HG02884 (cell line): ENCODE results near the gene TBC1D9.
"Not testable (repeated sequence)": the region's sequence is repeated elsewhere in the genome, so short reads cannot be mapped to it uniquely, and the experiment has no call there.

Experiments used
- ATAC-seq: cut with Tn5 transposase; IDR thresholded peaks from one replicate; pipeline ENCODE4 v1.9.1; 2021; ENCODE audit warnings: mild to moderate bottlenecking, moderate library complexity; ENCODE audit not compliant: unreplicated experiment

The TBC1D9 gene

GRCh38 chr4:140754918-140755773, 1.0 kb downstream of the TBC1D9 start:
- ATAC-seq = no peak

GRCh38 chr4:140753329-140753728, 2.9 kb downstream of the TBC1D9 start:
- ATAC-seq = no peak

DNA sequence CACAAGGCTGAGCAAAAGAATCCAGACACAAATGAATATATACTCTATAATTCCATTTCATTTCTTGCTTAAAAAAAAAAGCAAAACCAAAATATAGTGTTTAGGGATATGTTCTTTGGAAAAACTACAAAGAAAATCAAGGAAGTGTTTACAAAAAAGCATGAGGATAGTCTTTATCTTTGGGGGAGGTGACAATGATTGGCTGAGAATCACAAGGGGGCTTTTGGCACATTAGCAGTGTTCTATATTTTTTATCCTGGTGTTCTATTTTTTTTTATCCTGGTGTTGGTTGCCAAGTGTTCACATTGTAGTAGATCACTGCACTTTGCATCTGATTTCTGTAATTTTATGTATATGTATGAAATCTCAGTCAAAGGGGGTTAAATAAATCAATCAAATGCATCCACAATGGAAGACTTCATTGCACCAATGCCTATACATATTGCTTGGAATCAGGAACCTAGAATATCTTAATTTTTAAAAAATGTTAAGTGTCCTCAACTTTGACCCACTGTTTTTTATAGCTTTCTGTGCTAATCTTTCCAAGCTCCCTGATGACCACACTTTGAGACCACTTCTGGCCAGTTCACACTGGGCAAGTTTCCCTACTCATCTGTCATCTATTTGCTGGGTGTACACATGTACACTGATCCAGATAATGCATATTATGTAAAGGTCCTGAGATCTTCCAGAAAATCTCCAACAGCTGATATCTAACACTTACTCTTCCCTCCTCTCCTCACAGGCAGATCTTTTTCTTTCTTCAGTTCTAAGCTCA, 3.7 kb downstream of the TBC1D9 start:
- no peak for ATAC-seq

- ATAC-seq = no peak
These were observed 5.7 kb downstream of the TBC1D9 start for GRCh38 chr4:140750470-140750869.

DNA sequence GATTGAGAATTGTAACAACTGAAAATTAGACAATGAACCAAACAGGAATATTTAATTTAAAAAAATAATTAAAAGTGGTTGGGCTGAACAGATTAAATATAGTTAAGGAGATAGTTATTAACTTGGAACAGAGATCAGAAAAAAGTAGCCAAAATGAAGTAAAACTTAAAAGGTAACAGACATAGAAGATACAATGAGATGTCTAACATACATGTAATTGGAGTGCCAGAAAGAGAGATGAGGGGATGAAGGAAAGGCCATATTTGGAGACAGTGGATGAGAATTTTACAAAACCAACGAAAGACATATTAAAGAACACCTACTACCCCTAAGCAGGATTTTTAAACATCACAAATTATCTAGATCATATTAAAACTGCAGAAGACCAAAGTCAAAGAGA, 8.0 kb downstream of the TBC1D9 start:
- no peak for ATAC-seq

- not testable (repeated sequence) for ATAC-seq
These were observed 9.6 kb downstream of the TBC1D9 start for GRCh38 chr4:140746546-140746945.

DNA sequence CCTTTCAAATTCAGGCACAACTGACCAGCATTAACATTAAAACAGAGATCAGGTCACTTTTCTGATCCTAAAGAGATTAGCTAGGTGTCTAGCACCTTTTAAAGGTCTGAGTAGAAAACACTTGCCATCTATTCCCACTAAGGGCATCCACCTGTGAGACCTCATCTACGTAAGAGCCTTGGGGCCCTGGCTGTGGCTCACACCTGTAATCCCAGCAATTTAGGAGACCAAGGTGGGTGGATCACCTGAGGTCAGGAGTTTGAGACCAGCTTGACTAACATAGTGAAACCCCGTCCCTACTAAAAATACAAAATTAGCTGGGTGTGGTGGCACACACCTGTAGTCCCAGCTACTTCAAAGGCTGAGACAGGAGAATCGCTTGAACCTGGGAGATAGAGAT, 11.8 kb downstream of the TBC1D9 start:
- ATAC-seq = no peak

- peak; percentile 59 for ATAC-seq
These were observed 12.8 kb downstream of the TBC1D9 start for GRCh38 chr4:140743194-140743931.

GRCh38 chr4:140742838-140743193, 13.4 kb downstream of the TBC1D9 start:
- ATAC-seq = peak; percentile 19

DNA sequence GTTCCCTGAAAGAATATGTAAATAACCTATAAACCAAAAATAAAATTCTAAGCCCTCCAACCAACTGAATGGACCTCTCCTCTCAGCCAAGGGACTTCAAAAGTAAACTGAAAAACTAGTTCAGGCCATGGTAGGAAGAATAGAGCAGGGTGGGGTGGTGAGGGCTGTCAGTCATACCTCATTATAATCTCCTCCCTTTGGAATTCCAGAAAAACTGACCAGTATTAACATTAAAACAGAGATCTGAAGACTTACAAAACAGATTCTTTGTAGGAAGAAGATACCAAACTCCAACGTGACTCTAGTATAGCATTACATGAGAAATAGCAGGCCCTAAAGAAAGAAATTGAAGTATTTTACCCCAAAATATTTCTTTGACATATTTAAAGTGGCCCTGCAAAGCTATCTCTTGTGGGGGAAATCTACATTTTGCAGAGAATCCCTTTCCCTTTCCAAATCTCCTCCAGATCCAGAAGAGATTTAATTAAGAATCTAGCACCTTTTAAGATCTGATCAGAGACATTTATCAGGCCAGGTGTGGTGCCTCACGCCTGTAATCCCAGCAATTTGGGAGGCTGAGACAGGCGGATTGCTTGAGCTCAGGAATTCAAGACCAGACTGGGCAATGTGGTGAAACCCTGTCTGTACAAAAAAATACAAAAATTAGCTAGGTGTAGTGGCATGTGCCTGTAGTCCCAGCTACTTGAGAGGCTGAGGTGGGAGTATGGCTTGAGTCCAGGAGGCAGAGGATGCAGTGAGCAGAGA, 15.1 kb downstream of the TBC1D9 start:
- ATAC-seq = no peak

GRCh38 chr4:140740422-140740821, 15.8 kb downstream of the TBC1D9 start:
- ATAC-seq = no peak

GRCh38 chr4:140739971-140740370, 16.2 kb downstream of the TBC1D9 start:
- no peak for ATAC-seq

DNA sequence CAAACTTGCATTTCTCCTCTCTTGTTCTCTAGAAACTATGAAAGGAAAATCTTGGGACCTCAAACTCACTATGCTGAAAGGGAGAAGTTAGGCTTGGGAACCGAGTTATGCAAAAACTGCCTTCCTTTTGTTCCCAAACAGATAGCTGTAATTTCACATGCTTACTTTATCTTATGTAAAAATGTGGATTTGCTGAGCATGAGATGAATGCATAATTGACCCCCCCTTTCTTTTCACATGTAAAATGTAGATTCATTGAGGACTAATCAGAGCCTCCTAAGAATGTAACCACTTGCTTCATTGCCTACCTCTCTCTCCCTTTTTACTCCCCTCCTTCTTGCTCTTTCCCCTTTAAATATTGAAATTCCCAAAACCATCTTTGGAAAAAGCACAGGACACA, 18.0 kb downstream of the TBC1D9 start:
- no peak for ATAC-seq

DNA sequence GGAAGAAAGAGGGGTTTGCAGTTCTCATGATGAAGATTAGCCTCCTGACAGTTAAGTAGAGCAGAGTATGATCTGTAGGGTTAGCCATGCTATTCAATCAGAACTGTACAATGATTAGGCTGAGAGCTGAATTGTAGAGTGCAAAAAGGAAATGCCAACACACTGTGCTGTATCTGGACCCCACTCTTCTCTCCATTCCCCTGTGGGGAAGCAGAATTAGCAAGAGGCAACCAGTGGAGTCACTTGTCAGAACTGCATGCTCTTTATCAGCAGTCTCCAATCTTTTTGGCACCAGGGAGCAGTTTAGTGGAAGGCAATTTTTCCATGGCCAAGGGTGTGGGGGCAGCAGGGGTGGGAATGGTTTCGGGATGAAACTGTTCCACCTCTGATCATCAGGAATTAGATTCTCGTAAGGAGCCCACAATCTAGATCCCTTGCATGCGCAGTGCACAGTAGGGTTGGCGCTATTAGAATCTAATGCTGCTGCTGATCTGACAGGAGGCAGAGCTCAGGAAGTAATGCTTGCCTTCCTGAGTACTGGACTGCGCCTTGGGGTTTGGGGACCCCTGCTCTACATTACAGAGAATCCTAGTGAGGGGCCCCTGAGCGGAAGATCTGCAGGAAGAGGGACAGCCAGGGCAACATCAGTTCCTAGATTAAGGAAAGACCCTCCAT, 19.4 kb downstream of the TBC1D9 start:
- no peak for ATAC-seq

GRCh38 chr4:140735779-140736391, 20.3 kb downstream of the TBC1D9 start:
- ATAC-seq = no peak

DNA sequence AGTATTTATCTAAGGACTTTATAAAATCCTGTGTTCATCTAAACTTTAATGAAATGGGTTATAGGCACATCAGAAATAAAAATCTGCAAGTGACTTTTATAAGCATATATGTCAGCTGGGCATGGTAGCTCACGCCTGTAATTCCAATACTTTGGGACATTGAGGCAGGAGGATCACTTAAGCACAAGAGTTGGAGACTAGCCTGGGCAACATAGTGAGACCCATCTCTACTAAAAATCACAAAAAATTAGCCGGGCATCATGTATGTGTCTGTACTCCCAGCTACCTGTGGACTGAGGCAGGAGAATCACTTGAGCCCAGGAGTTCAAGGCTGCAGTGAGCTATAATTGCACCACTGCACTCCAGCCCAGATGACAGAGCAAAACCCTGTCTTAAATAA, 20.9 kb downstream of the TBC1D9 start:
- ATAC-seq = no peak

DNA sequence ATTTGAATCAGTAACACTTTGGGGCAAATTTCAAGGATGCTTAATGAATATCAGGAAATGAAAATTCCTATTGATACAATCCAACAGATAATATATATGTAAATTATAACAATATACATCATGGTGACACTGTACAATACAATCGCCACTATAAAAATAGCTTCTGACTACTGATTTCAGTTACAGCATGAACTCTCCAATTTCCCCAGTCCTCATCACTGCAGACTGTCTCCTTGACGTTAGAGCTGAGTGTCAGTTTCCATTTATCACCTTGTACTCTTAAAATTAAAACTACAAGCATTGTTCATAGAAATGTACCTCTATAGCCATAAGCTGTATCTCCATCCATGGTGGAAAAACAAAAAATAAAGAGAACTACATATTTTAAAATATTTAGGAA, 23.4 kb downstream of the TBC1D9 start:
- ATAC-seq = no peak

DNA sequence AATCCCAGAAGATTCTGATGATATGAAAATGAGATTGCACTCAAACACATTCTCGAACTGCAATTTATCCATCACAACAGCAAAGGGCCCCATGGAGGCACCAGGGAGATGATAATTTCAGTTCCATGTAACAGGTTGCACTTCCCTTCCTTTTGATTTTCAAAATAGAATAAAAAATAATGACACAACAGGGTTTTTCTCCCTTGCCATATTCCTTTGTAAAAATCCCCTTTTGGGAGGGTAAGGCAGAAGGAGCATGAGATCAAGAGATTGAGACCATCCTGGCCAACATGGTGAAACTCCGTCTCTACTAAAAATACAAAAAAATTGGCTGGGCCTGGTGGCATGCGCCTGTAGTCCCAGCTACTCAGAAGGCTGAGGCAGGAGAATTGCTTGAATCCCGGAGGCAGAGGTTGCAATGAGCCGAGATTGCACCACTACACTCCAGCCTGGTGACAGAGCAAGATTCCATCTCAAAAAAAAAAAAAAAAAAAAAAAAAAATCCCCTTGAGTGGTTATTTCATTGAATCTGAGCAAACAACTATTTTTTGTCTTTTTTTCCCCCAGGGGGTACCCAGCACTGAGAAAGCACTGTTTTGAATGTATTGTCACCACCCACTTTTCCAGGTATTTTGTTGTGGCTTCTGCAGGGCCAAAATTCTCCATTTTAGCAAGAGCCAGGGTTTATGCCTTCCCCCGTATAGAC, 26.7 kb downstream of the TBC1D9 start:
- ATAC-seq = no peak
